ENCODE data around the gene FRMD4A. TPM values are rescaled to one million over a fixed set of nuclear protein-coding genes. Genes with fewer than 3 reads are reported as not detected.
"Not testable (repeated sequence)": the region's sequence is repeated elsewhere in the genome, so short reads cannot be mapped to it uniquely, and the experiment has no call there.

Gene FRMD4A
- polyA plus RNA-seq, 4 donors: 59.5 to 85.2 (median 76.5) TPM

DNA sequence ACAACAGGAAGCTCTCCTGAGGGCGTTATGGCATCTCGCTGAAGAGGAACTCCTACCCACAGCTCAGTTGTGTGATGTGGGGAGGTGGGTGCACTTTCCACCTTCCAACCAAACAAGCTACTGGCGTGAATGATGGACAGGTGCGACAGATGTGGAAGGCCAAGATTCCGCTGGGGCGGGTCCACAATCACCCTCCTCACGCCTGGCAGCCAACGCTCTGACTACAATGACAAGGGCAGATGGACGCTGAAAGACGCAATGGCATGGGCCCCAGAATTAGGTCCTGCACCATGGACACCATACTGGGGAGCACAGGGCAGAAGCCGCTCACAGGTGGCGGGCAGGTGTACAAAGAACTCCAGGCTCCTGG is 461.4 kb downstream of the FRMD4A start:
- DNase-seq (ENCODE audit: low read depth in 4 of 4, low spot score in 3 of 4): no peak

DNA sequence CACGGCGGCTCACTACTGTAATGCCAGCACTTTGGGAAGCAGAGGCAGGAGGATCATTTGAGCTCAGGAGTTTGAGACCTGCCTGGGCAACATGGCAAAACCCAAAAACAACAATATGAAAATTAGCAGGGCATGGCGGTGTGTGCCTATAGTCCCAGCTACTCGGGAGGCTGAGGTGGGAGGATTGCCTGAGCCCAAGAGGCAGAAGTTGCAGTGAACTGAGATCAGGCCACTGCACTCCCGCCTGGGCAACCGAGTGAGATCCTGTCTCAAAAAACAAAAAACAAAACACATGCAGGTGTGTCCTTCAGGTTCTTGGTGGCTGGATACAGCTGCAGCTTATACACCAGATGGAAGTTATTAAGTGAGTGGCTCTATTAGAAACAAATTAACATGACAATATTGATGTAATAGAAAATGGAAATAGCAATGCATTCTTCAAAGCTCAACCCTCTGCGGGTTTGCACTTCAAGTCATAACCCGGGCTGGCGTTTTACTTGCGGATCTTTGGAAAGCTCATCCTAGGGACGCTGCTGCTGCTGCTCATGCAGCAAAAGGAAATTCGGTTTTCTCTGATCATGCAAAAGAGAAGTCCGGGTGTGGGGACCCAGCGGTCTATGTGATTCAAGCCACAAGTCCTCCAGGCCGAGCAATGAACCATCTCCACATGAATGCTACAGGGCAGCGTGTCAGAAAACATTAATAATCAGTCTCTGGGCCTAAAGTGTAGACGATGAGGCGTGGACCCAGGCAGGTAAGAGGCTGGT is 462.0 kb downstream of the FRMD4A start:
- no peak for DNase-seq (ENCODE audit: low read depth in 4 of 4, low spot score in 3 of 4)

DNA sequence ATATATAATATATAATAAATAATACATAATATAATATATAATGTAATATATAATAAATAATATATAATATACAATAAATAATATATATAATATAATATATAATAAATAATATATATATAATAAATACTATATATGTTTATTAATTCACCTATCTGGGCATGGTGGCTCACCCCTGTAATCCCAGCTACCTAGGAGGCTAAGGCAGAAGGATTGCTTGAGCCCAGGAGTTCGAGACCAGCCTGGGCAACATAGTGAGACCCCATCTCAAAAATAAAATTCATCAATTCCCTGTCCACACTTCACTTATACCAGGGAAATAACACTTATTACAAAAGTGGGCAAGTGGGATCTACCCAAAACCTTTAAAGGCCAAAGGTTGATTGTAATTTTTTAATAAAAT is 462.9 kb downstream of the FRMD4A start:
- DNase-seq (ENCODE audit: low read depth in 4 of 4, low spot score in 3 of 4): no peak

DNA sequence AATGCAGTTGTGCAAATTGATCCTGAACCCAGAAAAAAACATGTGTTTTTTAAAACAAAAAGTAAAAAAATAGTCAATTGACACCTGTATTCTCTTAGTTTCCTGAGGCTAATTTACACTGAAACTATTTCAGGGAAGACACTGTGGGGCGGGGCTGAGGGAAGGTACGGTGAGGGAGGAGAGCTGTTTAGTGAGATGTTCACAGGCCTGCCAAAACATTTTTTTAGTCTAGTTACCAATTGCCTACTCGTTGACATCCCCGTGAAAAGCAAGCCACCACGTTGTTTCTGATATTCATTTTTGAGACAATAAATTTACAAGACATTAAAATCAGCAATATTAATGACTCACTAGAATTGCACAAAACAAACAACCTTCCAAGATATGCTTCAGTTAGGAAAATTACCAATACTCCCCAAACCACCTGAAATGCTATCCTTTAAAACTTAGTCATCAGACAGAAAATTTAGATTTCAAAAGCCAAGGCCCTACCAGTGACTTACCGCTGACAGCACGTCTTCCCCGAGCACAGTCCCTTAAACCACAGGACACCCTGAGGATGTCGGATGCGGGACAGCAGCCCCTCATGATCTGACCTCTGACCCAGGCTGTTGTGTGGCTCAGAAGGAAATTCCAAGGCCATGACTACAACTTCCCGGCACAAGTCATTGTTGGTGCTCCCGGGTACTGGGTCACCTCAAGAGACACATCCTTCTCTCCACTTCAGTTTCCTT is 464.8 kb downstream of the FRMD4A start:
- no peak for DNase-seq (ENCODE audit: low read depth in 4 of 4, low spot score in 3 of 4)

DNA sequence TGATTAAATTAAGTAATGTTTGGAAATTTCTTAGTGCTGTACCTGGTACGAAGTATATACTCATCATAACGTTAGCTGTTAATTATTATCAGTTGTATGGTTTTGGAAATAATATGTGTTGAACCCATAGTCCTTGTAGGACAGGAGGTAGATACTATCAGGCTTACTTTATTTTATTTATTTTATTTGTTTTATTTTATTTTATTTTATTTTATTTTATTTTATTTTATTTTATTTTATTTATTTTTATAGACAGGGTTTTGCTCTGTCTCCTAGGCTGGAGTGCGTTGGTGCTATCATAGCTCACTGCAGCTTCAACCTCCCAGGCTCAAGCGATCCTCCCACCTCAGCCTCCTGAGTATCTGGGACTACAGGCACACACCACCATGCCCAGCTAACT is 465.5 kb downstream of the FRMD4A start:
- not testable (repeated sequence) for DNase-seq (ENCODE audit: low read depth in 4 of 4, low spot score in 3 of 4)

DNA sequence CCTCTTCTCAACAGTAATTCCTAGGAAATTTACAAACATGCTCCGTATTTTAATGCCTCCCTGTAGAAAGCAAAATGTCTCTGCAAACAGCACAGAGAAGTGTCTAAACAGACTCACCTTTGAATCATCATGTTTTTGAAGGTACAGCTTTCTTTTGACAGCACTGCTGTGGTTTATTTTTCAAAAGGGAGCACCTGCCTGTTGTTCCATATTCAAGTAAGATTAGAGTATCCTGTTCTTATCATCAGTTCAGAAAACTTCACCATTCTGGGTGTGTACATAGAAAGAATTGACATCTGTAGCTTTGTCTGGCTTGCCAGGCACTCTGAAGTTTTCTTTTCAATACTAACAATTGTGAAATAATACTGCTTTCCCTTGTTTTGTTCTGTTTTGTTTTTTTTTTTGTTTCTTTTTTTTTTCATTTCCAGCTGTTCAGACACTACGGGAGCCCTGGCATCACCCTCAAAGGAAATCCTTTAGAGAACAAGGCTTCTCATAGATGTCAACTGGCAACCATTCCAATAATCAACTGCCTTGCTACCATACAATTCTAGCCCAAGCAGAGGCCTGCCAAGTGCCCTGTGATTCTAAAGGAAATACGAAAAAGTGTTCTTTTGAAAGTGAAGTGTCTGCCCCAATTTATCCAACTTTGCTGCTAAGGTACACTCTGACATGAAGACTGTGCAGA is 468.0 kb downstream of the FRMD4A start:
- DNase-seq (ENCODE audit: low read depth in 4 of 4, low spot score in 3 of 4): no peak

DNA sequence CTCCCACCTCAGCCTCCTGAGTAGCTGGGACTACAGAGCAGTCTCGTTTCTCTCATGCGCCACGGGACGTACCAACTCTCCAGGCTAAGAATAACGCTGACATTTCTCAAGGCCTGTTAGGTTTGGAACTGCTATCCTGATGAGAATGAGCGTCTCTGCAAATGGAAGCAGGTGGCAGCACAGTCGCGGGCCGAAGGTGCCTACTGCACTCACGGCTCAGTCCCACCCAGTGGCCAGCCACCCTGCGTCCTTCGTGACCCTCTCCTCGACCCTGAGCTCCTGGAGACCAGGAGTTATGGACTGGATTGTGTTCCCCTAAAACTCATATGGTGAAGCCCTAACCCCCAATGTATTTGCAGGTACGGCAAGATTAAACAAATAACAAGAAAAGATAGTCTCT is 469.8 kb downstream of the FRMD4A start:
- DNase-seq (ENCODE audit: low read depth in 4 of 4, low spot score in 3 of 4): no peak

DNA sequence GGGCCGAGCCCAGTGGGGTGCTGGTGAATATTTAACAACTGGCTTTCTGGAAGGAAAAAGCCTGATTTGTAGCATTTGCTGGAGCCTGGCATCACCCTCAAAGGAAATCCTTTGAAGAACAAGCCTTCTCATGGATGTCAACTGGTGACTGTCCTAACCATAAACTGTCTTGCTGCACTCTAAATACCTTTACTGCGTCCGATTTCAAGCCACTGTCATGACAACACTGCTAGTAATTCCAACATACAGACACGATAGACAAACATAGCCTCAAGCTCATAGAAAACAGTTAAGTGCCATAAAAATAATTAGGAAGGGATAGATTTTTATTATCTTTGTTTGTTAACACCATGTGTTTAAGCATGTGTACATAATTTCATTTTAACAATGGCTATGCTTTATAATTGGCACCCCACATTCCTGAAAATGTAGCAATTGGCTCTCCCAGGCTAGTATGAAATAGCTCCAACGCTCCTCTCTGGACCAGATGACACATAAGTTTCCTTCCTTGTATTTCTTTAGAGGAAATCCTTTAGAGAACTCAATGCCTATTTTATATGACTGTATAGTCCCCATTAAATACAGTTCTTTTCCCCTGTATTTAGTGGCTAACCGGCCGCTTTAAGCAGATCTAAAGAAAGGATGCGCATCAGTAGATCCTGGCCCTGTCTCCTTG is 470.6 kb downstream of the FRMD4A start:
- DNase-seq (ENCODE audit: low read depth in 4 of 4, low spot score in 3 of 4): no peak

DNA sequence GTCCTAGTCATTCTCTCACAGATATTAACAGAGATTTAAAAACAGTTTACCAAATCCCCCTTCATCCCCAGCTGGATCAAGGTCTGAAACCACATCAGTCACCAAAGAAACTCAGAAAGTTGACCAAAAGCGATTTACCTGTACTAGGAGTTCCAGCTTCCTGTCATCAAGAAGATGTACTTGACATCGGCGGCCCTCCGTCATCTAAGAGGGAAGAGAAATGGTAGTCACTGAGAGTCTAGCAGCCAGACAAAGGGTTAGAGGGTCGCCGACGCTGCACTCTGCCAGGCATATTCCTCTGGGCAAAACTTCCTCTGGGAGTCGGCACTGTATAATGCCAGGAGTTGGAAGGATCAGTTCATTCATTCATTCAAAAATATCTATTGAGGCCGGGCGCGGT is 472.0 kb downstream of the FRMD4A start:
- no peak for DNase-seq (ENCODE audit: low read depth in 4 of 4, low spot score in 3 of 4)

DNA sequence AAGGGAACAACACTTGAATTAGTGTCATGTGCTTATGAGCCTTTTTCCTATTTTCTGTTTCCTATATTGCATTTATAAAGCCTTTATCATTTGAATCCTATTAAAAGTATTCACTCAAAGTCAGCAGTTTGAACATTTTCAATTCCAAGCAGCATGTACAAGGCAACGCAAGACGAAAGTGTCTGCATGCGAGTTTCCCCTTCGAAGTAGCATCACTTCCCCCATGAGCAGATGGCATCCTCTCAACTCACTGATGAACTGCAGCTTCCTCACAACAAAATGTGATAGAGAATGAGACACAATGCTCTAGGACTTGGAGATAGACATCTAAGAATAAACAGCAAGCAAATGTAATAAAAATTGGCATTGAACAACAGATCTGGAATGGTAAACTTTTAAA is 473.3 kb downstream of the FRMD4A start:
- DNase-seq (ENCODE audit: low read depth in 4 of 4, low spot score in 3 of 4): no peak

DNA sequence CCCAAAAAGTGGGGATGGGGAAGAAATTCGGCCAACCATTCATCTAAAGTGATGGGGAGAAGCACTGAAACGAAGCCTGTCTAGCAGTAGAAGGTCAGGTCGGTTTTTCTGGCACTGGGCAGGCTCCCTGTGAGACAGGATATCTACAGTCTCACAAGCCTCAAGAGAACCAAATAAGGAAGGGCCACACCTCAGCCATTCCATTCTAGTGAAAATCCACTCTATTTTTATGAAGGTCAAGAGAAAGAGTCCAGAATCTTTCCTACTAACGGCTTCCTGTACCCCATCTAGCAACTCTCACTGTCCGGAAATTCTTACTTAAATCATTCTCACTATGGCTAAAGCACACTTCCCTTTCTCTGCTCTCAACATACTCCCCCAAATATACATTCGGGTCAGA is 476.9 kb downstream of the FRMD4A start:
- DNase-seq (ENCODE audit: low read depth in 4 of 4, low spot score in 3 of 4): no peak

DNA sequence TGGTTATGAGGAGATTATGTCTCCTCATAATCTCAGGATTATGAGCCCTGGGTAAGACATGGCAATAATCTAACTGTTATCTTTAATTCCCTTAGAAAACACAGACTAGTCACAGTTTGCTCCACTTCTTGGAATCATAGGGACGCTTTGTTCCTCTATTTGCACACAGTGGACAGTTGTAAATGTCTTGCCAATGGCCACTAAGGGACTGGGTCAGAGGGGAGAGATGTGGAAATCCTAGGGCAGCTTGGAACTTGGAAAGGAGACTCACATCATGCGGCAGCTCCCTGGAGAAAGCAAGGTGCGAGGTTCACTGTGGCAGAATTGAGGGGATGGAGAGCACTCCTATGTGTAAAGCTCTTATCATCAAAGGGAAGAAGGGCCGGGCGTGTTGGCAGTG is 477.9 kb downstream of the FRMD4A start:
- no peak for DNase-seq (ENCODE audit: low read depth in 4 of 4, low spot score in 3 of 4)

DNA sequence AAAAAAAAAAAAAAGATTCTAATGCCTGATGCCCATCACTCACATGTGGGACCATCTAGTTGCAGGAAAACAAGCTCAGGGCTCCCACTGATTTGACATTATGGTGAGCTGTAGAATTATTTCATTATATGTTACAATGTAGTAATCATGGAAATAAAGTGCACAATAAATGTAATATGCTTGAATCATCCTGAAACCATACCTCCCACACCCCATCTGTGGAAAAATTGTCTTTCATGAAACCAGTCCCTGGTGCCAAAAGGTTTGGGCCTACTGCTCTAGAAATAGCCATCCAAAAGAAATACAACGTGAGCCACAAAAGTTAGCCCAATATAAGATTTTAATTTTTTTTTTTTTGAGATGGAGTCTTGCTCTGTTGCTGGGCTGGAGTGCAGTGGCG is 478.8 kb downstream of the FRMD4A start:
- DNase-seq (ENCODE audit: low read depth in 4 of 4, low spot score in 3 of 4): no peak

DNA sequence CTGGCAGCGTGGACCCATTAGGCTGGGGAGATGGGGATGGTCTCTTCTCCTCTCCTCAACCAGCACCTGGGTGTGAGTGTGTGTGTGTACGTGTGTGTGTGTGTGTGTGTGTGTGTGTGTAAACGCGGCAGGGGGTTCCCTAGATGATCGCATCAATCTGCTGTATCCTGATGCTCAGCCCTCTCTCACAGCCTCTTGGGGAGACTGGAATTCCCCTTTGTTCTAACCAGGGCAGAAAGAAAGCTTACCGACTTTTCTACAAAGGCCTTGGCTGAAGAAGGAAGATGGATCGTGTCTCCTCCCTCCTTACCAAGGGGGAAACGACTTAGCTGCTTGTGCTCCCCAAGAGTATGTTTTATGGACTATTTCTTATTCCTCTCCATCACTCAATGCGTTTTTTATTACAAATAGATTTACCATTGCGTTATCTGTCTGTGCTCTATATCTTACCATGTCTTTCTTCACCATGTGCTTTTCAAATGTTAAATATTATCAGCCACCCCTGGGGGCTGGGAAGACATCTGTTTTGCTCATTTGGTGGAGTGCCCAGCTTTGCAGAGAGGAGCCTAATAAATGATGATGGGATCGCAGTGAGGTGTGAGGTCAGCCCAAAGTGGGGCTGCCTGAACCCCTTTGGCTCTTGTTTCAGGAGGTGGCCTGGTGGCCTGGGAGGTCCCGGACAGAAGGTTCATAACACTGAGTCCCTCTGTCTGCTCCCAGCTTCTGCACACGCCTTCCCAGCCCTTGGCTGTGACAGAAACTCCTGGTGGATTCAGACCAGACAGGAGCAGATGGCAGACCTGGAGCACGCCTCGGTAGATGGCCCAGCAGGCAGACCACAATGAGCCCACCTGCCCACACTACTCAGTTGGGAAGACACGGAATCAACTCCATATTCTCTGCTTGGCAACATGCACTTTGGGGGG is 481.9 kb downstream of the FRMD4A start:
- DNase-seq (ENCODE audit: low read depth in 4 of 4, low spot score in 3 of 4): no peak

DNA sequence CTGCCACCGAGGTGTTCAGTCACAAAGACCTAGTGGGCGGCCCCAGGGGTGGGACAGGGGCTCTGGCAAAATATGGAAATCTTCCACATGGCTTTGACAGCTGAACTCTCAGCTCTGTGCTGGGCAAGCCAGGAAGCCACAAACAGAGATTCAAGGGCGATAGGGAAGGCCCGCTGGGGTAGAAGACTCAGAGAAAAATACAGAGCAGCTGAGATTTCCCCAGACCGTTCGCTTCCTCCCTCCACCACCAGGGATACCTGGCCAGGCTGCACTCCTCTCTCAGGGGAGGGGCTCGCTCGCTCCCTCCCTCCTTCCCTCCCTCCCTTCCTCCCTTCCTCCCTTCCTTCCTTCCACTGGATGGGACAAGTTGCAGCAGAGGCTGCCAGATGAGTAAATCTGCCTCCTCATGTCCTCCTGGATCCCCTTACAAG is 483.5 kb downstream of the FRMD4A start:
- DNase-seq (ENCODE audit: low read depth in 4 of 4, low spot score in 3 of 4): no peak

DNA sequence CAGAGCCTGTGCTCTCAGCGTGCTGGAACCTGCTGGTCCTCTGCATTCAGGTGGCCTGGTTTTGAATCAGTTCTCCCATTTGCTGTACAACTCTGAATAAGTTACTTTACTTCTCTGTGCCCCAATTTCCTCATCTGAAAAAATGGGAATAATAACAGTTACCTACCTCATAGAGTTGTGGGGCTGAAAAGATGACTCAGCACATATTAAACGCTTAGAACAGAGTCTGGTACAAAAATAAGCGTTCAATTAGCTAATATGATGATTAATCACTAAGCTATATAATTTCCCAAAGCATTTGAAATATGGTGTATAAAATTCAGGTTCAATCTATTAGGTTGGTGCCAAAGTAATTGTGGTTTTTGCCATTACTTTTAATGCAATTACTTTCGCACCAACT is 484.8 kb downstream of the FRMD4A start:
- DNase-seq (ENCODE audit: low read depth in 4 of 4, low spot score in 3 of 4): no peak

DNA sequence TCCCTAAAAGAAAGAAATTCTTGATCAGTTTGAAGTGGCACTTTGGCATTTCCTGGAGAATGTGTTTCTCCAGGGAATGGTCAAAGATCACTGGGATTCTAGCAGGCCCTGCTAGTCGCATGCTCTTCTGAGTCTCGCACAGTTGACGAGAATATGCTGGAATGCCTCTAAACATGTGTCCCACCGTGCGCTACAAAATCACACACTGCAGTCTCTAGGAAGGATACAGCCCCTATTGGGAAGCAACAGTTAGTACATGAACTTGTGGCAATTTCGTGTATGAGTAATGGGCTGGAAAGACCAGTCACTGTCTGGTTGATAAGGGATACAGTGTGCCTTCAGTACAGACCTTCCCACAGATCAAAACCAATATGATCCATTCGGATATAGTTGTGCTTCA is 486.1 kb downstream of the FRMD4A start:
- no peak for DNase-seq (ENCODE audit: low read depth in 4 of 4, low spot score in 3 of 4)

DNA sequence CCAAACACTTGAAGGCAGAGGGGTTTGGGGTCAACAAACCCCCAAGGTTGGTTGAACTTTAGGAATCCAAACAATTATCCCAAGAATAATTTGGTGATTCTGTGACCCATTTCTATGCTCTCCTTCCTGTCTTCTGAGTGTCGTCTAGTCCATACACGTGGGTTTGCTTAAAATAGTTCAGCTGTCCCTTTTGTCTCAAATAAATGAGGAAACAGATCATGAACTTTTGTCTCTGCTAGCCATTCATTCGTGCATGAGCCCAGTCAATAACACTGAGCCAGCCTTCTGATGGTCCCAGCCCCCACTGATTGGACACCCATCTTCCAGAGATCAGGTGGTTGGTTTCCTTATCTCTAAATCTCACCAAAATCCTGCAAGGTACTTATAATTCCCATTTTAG is 488.6 kb downstream of the FRMD4A start:
- DNase-seq (ENCODE audit: low read depth in 4 of 4, low spot score in 3 of 4): no peak

DNA sequence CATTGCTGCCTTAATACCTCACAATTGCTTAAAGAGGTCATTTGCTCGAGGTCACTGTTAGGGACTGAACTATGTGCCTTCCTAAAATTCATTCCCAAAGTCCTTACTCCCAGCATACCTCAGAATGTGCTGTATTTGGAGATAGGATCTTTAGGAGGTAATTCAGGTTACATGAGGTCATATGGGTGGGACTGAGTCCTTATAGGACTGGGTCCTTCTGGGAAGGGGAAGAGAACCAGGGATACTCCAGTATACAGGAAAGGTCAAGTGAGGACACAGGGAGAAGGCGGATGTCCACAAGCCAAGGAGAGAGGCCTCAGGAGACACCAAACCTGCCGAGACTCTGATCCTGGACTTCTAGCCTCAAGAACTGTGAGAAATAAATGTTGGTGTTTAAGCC is 490.7 kb downstream of the FRMD4A start:
- DNase-seq (ENCODE audit: low read depth in 4 of 4, low spot score in 3 of 4): no peak

DNA sequence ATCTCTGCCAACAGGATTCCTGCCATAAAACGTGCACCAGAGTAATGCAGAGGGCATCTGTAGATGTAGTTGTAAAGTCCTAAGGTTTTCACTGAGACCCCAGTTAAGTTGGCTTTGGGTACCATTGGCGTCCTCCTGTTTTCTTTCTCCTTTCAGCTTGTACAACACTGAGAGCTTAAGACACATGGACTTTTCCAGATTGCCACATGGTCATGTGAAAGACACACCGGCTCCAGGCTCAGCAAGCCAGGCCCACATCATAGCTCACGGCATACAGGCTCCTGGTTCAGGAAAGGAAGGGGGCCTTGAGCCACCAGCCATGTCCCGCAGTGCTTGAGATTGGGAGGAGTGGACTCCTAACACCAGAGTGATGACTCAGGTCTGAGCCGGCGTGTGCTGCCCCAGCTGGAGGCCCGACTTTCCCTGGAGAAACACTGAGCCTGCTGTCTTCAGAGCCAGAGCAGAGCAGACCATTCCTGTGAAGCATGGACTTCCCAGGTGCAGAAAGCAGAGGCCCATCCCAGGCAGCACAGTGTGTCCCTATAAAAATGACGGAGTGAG is 491.2 kb downstream of the FRMD4A start:
- DNase-seq (ENCODE audit: low read depth in 4 of 4, low spot score in 3 of 4): no peak
